DND-41 (cell line): ENCODE results near the gene ASB16.

Experiments used
- ATAC-seq: fragments of 200-7000 bp; cut with Tn5 transposase; 3 replicates; pipeline ENCODE4 v1.9.1; 2021; ENCODE audit warnings: low read depth; ENCODE audit not compliant: insufficient read depth
- DNase-seq: peaks from one replicate; pipeline ENCODE4 v3.0.0-alpha.2; 2020
- H2AFZ ChIP-seq: 2 replicates; pipeline ENCODE4 v1.6.0; 2012; ENCODE audit warnings: low read depth, low read length
- H3K27ac ChIP-seq: 2 replicates; pipeline ENCODE4 v1.5.1; 2012; ENCODE audit warnings: low read length, inconsistent platforms
- H3K27me3 ChIP-seq: fragments of 200-600 bp; sonication (generic); 2 replicates; pipeline ENCODE4 v1.6.0; 2012; ENCODE audit warnings: low read length, mild to moderate bottlenecking, inconsistent platforms; ENCODE audit not compliant: insufficient read depth, poor library complexity
- H3K36me3 ChIP-seq: 2 replicates; pipeline ENCODE4 v1.5.1; 2012; ENCODE audit warnings: low read length, inconsistent platforms; ENCODE audit not compliant: insufficient read depth
- H3K4me1 ChIP-seq: 2 replicates; pipeline ENCODE4 v1.5.1; 2012; ENCODE audit warnings: mild to moderate bottlenecking, low read length; ENCODE audit not compliant: insufficient read depth
- H3K4me2 ChIP-seq: 2 replicates; pipeline ENCODE4 v1.6.0; 2012; ENCODE audit warnings: mild to moderate bottlenecking, moderate library complexity, low read length, inconsistent platforms; ENCODE audit not compliant: insufficient read depth
- H3K4me3 ChIP-seq, 2 experiments: fragments of 200-600 bp in 1 of 2; shearing (Covaris generic) in 1 of 2; 2 replicates each; pipeline ENCODE4 v1.5.1; 2012 to 2016; ENCODE audit warnings: inconsistent platforms in 2 of 2, low read length in 2 of 2, mild to moderate bottlenecking in 2 of 2, low read depth in 1 of 2, moderate library complexity in 1 of 2
- H3K79me2 ChIP-seq: 2 replicates; pipeline ENCODE4 v1.6.0; 2012; ENCODE audit warnings: low read length, inconsistent platforms; ENCODE audit not compliant: insufficient read depth
- H3K9ac ChIP-seq: 2 replicates; pipeline ENCODE4 v1.6.0; 2012; ENCODE audit warnings: low read depth, mild to moderate bottlenecking, inconsistent platforms, low read length, moderate library complexity
- H3K9me3 ChIP-seq: 2 replicates; pipeline ENCODE4 v1.5.1; 2012; ENCODE audit warnings: low read length, moderate library complexity, mild to moderate bottlenecking, inconsistent platforms; ENCODE audit not compliant: insufficient read depth, severe bottlenecking
- H4K20me1 ChIP-seq: 2 replicates; pipeline ENCODE4 v1.6.0; 2012; ENCODE audit warnings: low read length; ENCODE audit not compliant: insufficient read depth
- CTCF ChIP-seq: IDR thresholded peaks from 2 replicates; pipeline ENCODE4 v1.5.1; 2012; ENCODE audit warnings: borderline replicate concordance, low read length, moderate library complexity, mild to moderate bottlenecking; ENCODE audit not compliant: poor library complexity, severe bottlenecking; ENCODE audit errors: extremely low read depth
- EZH2 ChIP-seq: IDR thresholded peaks from 3 replicates; pipeline ENCODE4 v1.6.1; 2012; ENCODE audit warnings: borderline replicate concordance, low read depth, mild to moderate bottlenecking, moderate library complexity, low read length, inconsistent platforms; ENCODE audit not compliant: severe bottlenecking

The ASB16 gene

GRCh38 chr17:44170499-44171201, at the start of gene ASB16:
Gene ASB16 (plus strand): TSS chr17:44170704. CDS start chr17:44170790, 86 bp downstream.
- no peak within 1 kb of the TSS for H3K27ac ChIP-seq
- no peak within 1 kb of the TSS for H3K9ac ChIP-seq
- H3K36me3 ChIP-seq = no peaks in the 10 kb centered on the region
- 0 out of 2 replicates have a peak, but pooled peaks cover 3% of the 10 kb centered on the region for H4K20me1 ChIP-seq
- no peak for DNase-seq
- ATAC-seq = no peak
- no peaks in the 10 kb centered on the region for H3K4me1 ChIP-seq
- no peak within 1 kb of the TSS for H2AFZ ChIP-seq
- H3K4me3 ChIP-seq = no peak within 1 kb of the TSS
- TF ChIP-seq CTCF = no peak
- TF ChIP-seq EZH2 = no peak
- H3K9me3 ChIP-seq = no peaks in the 10 kb centered on the region
- no peaks in the 10 kb centered on the region for H3K79me2 ChIP-seq
- no peaks in the 10 kb centered on the region for H3K27me3 ChIP-seq
- no peak within 1 kb of the TSS for H3K4me2 ChIP-seq

GRCh38 chr17:44120851-44121605, 49.5 kb upstream of the ASB16 start:
- ATAC-seq = no peak
- DNase-seq = no peak

GRCh38 chr17:44121997-44122815, 48.3 kb upstream of the ASB16 start:
- DNase-seq (no peak), ATAC-seq (no peak)
- no peaks in the 10 kb centered on the region for H3K79me2 ChIP-seq
- peak overlapping the region in 1 of 2 experiments; percentile 62; a peak in 1 of 4 replicates for H3K4me3 ChIP-seq
- H4K20me1 ChIP-seq = peaks cover 20% of the 10 kb centered on the region
- no peaks in the 10 kb centered on the region for H3K9me3 ChIP-seq
- peak overlapping the region; percentile 83 for H3K4me2 ChIP-seq
- no peaks in the 10 kb centered on the region for H3K36me3 ChIP-seq
- no peak overlapping the region for H3K27ac ChIP-seq
- H3K4me1 ChIP-seq = peaks cover 21% of the 10 kb centered on the region
- peaks cover 16% of the 10 kb centered on the region for H3K27me3 ChIP-seq
- peak overlapping the region; percentile 71; the same call in 1 of the 2 replicates for H3K9ac ChIP-seq
- TF ChIP-seq EZH2 (no peak), CTCF (no peak)
- H2AFZ ChIP-seq = no peak overlapping the region

More at GRCh38 chr17:44120851-44121605, 49.5 kb upstream of the ASB16 start:
- Histone ChIP-seq H3K27ac (no peak overlapping the region), H3K9me3 (no peaks in the 10 kb centered on the region), H3K4me2 (no peak overlapping the region), H3K27me3 (peaks cover 16% of the 10 kb centered on the region), H3K4me1 (peaks cover 21% of the 10 kb centered on the region), H3K9ac (no peak overlapping the region), H2AFZ (no peak overlapping the region), H3K36me3 (no peaks in the 10 kb centered on the region), H3K4me3 (no peak overlapping the region), H4K20me1 (peaks cover 31% of the 10 kb centered on the region), H3K79me2 (no peaks in the 10 kb centered on the region)
- TF ChIP-seq CTCF (no peak), EZH2 (no peak)
